Breast epithelium (tissue), 4 donors: ENCODE measurements around the gene RAMP1. TPM values are rescaled to one million over a fixed set of nuclear protein-coding genes. Genes with fewer than 3 reads are reported as not detected.
A peak's percentile ranks its signal among the peaks of the same experiment; 100 is the strongest.
"Not testable (repeated sequence)": the region's sequence is repeated elsewhere in the genome, so short reads cannot be mapped to it uniquely, and the experiment has no call there.

ENCODE experiments used
- DNase-seq, 2 donors: peaks; one replicate each; pipeline ENCODE4 v3.0.0-alpha.2; 2019; ENCODE audit warnings: low spot score in 2 of 2
- H3K27ac ChIP-seq, 2 donors: fragments of 200-600 bp; sonication (generic) in 1 of 2; one replicate each; pipeline ENCODE4 v1.5.1; 2016 to 2019; ENCODE audit warnings: mild to moderate bottlenecking in 1 of 2
- H3K27me3 ChIP-seq, 2 donors: fragments of 200-600 bp; sonication (generic) in 1 of 2; one replicate each; pipeline versions ENCODE4 v1.5.1 to v1.6.0; 2017 to 2019; ENCODE audit warnings: control low read depth in 1 of 2, mild to moderate bottlenecking in 1 of 2
- H3K36me3 ChIP-seq: fragments of 200-600 bp; one replicate; pipeline ENCODE4 v1.5.1; 2019
- H3K4me1 ChIP-seq, 2 donors: fragments of 200-600 bp; sonication (generic); one replicate each; pipeline ENCODE4 v1.5.1; 2016 to 2019; ENCODE audit warnings: control low read depth in 1 of 2
- H3K4me3 ChIP-seq, 3 donors: fragments of 200-600 bp; sonication (generic); 1 replicate in 2 of 3; 2 replicates in 1 of 3; pipeline ENCODE4 v1.5.1; 2016 to 2019; ENCODE audit warnings: mild to moderate bottlenecking in 3 of 3, moderate library complexity in 2 of 3
- H3K9me3 ChIP-seq, 2 donors: fragments of 200-600 bp; sonication (generic) in 1 of 2; one replicate each; pipeline ENCODE4 v1.5.1; 2016 to 2019; ENCODE audit warnings: control low read depth in 1 of 2
- POLR2A ChIP-seq: fragments of 450-650 bp; IDR thresholded peaks from one replicate; pipeline ENCODE4 v1.6.1; 2016; ENCODE audit warnings: antibody characterized with exemption, mild to moderate bottlenecking, moderate library complexity
- POLR2AphosphoS5 ChIP-seq, 3 donors: sonication (generic); formaldehyde crosslinking; IDR thresholded peaks; one replicate each; pipeline ENCODE4 v1.6.1; 2017; ENCODE audit warnings: antibody characterized with exemption in 3 of 3
- intact Hi-C: fragments of 100-400 bp; cut with DNase I; formaldehyde crosslinking; loops from one replicate; pipeline ENCODE4 v1.15.1; 2023; ENCODE audit warnings: low total_unique reads
- total RNA-seq, 3 donors: library from RNA; depleted of rRNA; stranded (reverse); fragments of >200 nt; gene quantifications; one replicate each; pipeline ENCODE4 v1.1.0, GENCODE V29; 2016
- TF ChIP-seq, protein P1 (sequence below), 3 donors: fragments of 450-650 bp; IDR thresholded peaks; one replicate each; pipeline ENCODE4 v1.5.1; 2016 to 2017; ENCODE audit warnings: antibody characterized with exemption in 3 of 3, mild to moderate bottlenecking in 3 of 3, moderate library complexity in 3 of 3

The RAMP1 gene
- total RNA-seq, 3 donors from 2014 or later: 8.2 to 25.9 TPM; not detected in 1

GRCh38 chr2:237946423-237946822 lies 87.0 kb downstream of the RAMP1 start:
- no peak for DNase-seq
- H3K9me3 ChIP-seq: peaks cover 11% of the 10 kb centered on the region in 2 donors
- no peaks in the 10 kb centered on the region for H3K27me3 ChIP-seq
- H3K36me3 ChIP-seq: no peaks in the 10 kb centered on the region
- TF ChIP-seq POLR2A (no peak), POLR2AphosphoS5 (IDR thresholded peaks at IDR 0.05) (no peak)
- TF ChIP-seq, protein P1, sequence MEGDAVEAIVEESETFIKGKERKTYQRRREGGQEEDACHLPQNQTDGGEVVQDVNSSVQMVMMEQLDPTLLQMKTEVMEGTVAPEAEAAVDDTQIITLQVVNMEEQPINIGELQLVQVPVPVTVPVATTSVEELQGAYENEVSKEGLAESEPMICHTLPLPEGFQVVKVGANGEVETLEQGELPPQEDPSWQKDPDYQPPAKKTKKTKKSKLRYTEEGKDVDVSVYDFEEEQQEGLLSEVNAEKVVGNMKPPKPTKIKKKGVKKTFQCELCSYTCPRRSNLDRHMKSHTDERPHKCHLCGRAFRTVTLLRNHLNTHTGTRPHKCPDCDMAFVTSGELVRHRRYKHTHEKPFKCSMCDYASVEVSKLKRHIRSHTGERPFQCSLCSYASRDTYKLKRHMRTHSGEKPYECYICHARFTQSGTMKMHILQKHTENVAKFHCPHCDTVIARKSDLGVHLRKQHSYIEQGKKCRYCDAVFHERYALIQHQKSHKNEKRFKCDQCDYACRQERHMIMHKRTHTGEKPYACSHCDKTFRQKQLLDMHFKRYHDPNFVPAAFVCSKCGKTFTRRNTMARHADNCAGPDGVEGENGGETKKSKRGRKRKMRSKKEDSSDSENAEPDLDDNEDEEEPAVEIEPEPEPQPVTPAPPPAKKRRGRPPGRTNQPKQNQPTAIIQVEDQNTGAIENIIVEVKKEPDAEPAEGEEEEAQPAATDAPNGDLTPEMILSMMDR (IDR thresholded peaks at IDR 0.05): no peak
- no peak overlapping the region for H3K4me3 ChIP-seq
- no peak overlapping the region for H3K27ac ChIP-seq
- intact Hi-C loops: no loop called here
- no peaks in the 10 kb centered on the region for H3K4me1 ChIP-seq

- intact Hi-C loops, DNase-seq: not testable (repeated sequence)
These were observed 91.9 kb downstream of the RAMP1 start for GRCh38 chr2:237951354-237951753.

GRCh38 chr2:237951878-237952277 lies 92.5 kb downstream of the RAMP1 start:
- peaks cover 0 to 6% of the 10 kb centered on the region in 2 donors for H3K4me1 ChIP-seq
- H3K27ac ChIP-seq: no peak overlapping the region
- no peaks in the 10 kb centered on the region for H3K36me3 ChIP-seq
- intact Hi-C loops: no loop called here
- TF ChIP-seq POLR2AphosphoS5 (IDR thresholded peaks at IDR 0.05): no peak
- no peak for TF ChIP-seq POLR2A
- TF ChIP-seq, protein P1 (IDR thresholded peaks at IDR 0.05): no peak
- peaks cover 6 to 28% of the 10 kb centered on the region in 2 donors for H3K27me3 ChIP-seq
- DNase-seq: no peak
- no peaks in the 10 kb centered on the region for H3K9me3 ChIP-seq
- no peak overlapping the region for H3K4me3 ChIP-seq

More at GRCh38 chr2:237951354-237951753, 91.9 kb downstream of the RAMP1 start:
- H3K27me3 ChIP-seq: peaks cover 6 to 26% of the 10 kb centered on the region in 2 donors
- not testable (repeated sequence) for H3K4me3 ChIP-seq, H3K9me3 ChIP-seq, H3K4me1 ChIP-seq, H3K27ac ChIP-seq, H3K36me3 ChIP-seq

DNA sequence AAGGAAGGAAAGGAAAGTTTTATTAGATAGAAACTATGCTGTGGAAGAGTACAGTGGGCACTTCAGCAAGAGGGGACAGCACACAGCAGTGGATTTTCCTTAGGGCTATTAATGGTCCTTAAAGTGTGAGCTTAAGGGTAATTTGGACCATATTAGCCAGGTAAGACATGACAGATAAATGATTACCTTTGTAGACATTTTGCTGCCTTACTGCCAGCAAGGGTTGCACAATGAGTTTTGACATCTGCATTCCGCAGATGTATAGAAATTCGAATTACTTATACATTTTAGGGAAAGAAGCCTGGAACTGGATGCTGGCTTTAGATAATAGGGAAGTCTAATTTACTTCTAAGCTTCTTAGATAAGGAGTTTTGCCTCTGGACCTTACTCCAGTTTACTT lies 93.4 kb downstream of the RAMP1 start:
- Histone ChIP-seq H3K27ac (no peak overlapping the region), H3K9me3 (no peaks in the 10 kb centered on the region), H3K36me3 (no peaks in the 10 kb centered on the region), H3K4me1 (peaks cover 0 to 6% of the 10 kb centered on the region in 2 donors), H3K4me3 (no peak overlapping the region), H3K27me3 (peaks cover 6 to 28% of the 10 kb centered on the region in 2 donors)
- TF ChIP-seq POLR2A (no peak), POLR2AphosphoS5 (IDR thresholded peaks at IDR 0.05) (no peak)
- TF ChIP-seq, protein P1 (IDR thresholded peaks at IDR 0.05): no peak
- DNase-seq: no peak
- intact Hi-C loops: no loop called here

- Histone ChIP-seq H3K4me1 (peaks cover 0 to 6% of the 10 kb centered on the region in 2 donors), H3K27ac (no peak overlapping the region), H3K36me3 (no peaks in the 10 kb centered on the region), H3K4me3 (peak overlapping the region; percentile 9 to 53 (median 18)), H3K27me3 (peaks cover 6 to 28% of the 10 kb centered on the region in 2 donors), H3K9me3 (no peaks in the 10 kb centered on the region)
- TF ChIP-seq, protein P1 (IDR thresholded peaks at IDR 0.05): no peak
- TF ChIP-seq POLR2A (no peak), POLR2AphosphoS5 (IDR thresholded peaks at IDR 0.05) (no peak)
- intact Hi-C loops: no loop called here
- DNase-seq: no peak
These were observed 96.4 kb downstream of the RAMP1 start for GRCh38 chr2:237955640-237956401.
